Trophoblast cell (in vitro differentiated cells and primary cell): ENCODE results near the gene YAP1.

Experiments used
- DNase-seq, 2 donors: peaks; one replicate each; pipeline ENCODE4 v3.0.0-alpha.2; 2016
- H2AFZ ChIP-seq: 2 replicates; pipeline ENCODE4 v1.6.1; 2013; ENCODE audit warnings: low read length, moderate library complexity, mild to moderate bottlenecking; ENCODE audit not compliant: insufficient read depth, poor library complexity
- H2AK5ac ChIP-seq: 2 replicates; pipeline ENCODE4 v1.6.1; 2013; ENCODE audit warnings: mild to moderate bottlenecking, low read length
- H2BK120ac ChIP-seq: 2 replicates; pipeline ENCODE4 v1.6.1; 2013; ENCODE audit warnings: low read length, mild to moderate bottlenecking, moderate library complexity; ENCODE audit not compliant: insufficient read depth, poor library complexity
- H2BK12ac ChIP-seq: 2 replicates; pipeline ENCODE4 v1.6.1; 2013; ENCODE audit warnings: mild to moderate bottlenecking, low read length, moderate library complexity
- H2BK5ac ChIP-seq: 2 replicates; pipeline ENCODE4 v1.6.1; 2013; ENCODE audit warnings: low read length, low read depth, moderate library complexity, mild to moderate bottlenecking; ENCODE audit not compliant: poor library complexity
- H3K14ac ChIP-seq: 2 replicates; pipeline ENCODE4 v1.6.1; 2013; ENCODE audit warnings: mild to moderate bottlenecking, low read length
- H3K18ac ChIP-seq: 2 replicates; pipeline ENCODE4 v1.6.1; 2013; ENCODE audit warnings: mild to moderate bottlenecking, low read length
- H3K23ac ChIP-seq: 2 replicates; pipeline ENCODE4 v1.6.1; 2013; ENCODE audit warnings: low read length
- H3K27ac ChIP-seq: 2 replicates; pipeline ENCODE4 v1.5.1; 2013; ENCODE audit warnings: low read depth, mild to moderate bottlenecking, inconsistent platforms, low read length, moderate library complexity
- H3K27me3 ChIP-seq: 2 replicates; pipeline ENCODE4 v1.6.1; 2013; ENCODE audit warnings: inconsistent platforms, mild to moderate bottlenecking, low read length, moderate library complexity; ENCODE audit not compliant: insufficient read depth
- H3K36me3 ChIP-seq, 2 experiments: 1 replicate in 1 of 2; 2 replicates in 1 of 2; pipeline ENCODE4 v1.6.1; 2013; ENCODE audit warnings: low read length in 2 of 2, mild to moderate bottlenecking in 2 of 2, moderate library complexity in 1 of 2; ENCODE audit not compliant: insufficient read depth in 2 of 2, control insufficient read depth in 1 of 2
- H3K4ac ChIP-seq: 2 replicates; pipeline ENCODE4 v1.6.1; 2013; ENCODE audit warnings: low read depth, mild to moderate bottlenecking, low read length, moderate library complexity
- H3K4me1 ChIP-seq, 2 experiments: 1 replicate in 1 of 2; 2 replicates in 1 of 2; pipeline ENCODE4 v1.6.1; 2013; ENCODE audit warnings: low read length in 2 of 2, mild to moderate bottlenecking in 2 of 2, moderate library complexity in 1 of 2; ENCODE audit not compliant: insufficient read depth in 2 of 2, control insufficient read depth in 1 of 2
- H3K4me2 ChIP-seq: 2 replicates; pipeline ENCODE4 v1.6.1; 2013; ENCODE audit warnings: inconsistent platforms, mild to moderate bottlenecking, low read length, moderate library complexity
- H3K4me3 ChIP-seq: 2 replicates; pipeline ENCODE4 v1.5.1; 2013; ENCODE audit warnings: mild to moderate bottlenecking, low read depth, low read length, inconsistent platforms
- H3K79me1 ChIP-seq: one replicate; pipeline ENCODE4 v1.6.1; 2013; ENCODE audit warnings: low read length
- H3K79me2 ChIP-seq: 2 replicates; pipeline ENCODE4 v1.6.1; 2013; ENCODE audit warnings: low read length, mild to moderate bottlenecking; ENCODE audit not compliant: control insufficient read depth, insufficient read depth, poor library complexity
- H3K9ac ChIP-seq: 2 replicates; pipeline ENCODE4 v1.6.1; 2013; ENCODE audit warnings: mild to moderate bottlenecking, low read length
- H3K9me3 ChIP-seq: 2 replicates; pipeline ENCODE4 v1.6.1; 2013; ENCODE audit warnings: low read depth, mild to moderate bottlenecking, control low read depth, inconsistent platforms, low read length; ENCODE audit not compliant: insufficient read depth
- H4K12ac ChIP-seq: 2 replicates; pipeline ENCODE4 v1.6.1; 2013; ENCODE audit warnings: low read depth, mild to moderate bottlenecking, low read length, moderate library complexity
- H4K8ac ChIP-seq: 2 replicates; pipeline ENCODE4 v1.6.1; 2013; ENCODE audit warnings: low read depth, mild to moderate bottlenecking, low read length, moderate library complexity
- H4K91ac ChIP-seq: one replicate; pipeline ENCODE4 v1.6.1; 2013; ENCODE audit warnings: low read depth, mild to moderate bottlenecking, low read length, moderate library complexity
- WGBS: extraction: QIAGEN DNeasy Blood & Tissue Kit; methylation state at CpG from one replicate; pipeline ENCODE4 v1.1.7; 2013; ENCODE audit warnings: missing lambda C conversion rate; ENCODE audit not compliant: insufficient read length, insufficient coverage; ENCODE audit errors: extremely low coverage; 5-methylcytosine and 5-hydroxymethylcytosine counted together

Gene YAP1

GRCh38 chr11:102243399-102243884, 133.2 kb downstream of the YAP1 start:
- no peak overlapping the region for H2AFZ ChIP-seq
- no peak overlapping the region for H3K4ac ChIP-seq
- no peak overlapping the region for H4K8ac ChIP-seq
- H2BK12ac ChIP-seq: no peak overlapping the region
- no peaks in the 10 kb centered on the region for H3K27me3 ChIP-seq
- no peak for DNase-seq
- no peak overlapping the region for H2BK5ac ChIP-seq
- no peak overlapping the region for H2BK120ac ChIP-seq
- no peak overlapping the region for H3K23ac ChIP-seq
- H4K12ac ChIP-seq: no peak overlapping the region
- H3K36me3 ChIP-seq: no peaks in the 10 kb centered on the region
- H3K9ac ChIP-seq: no peak overlapping the region
- no peaks in the 10 kb centered on the region for H3K9me3 ChIP-seq
- peaks cover 5% of the 10 kb centered on the region in 2 experiments for H3K4me1 ChIP-seq
- no peak overlapping the region for H3K4me2 ChIP-seq
- H2AK5ac ChIP-seq: no peak overlapping the region
- no peaks in the 10 kb centered on the region for H3K79me1 ChIP-seq
- H4K91ac ChIP-seq: no peak overlapping the region
- H3K79me2 ChIP-seq: no peaks in the 10 kb centered on the region
- H3K18ac ChIP-seq: no peak overlapping the region
- no peak overlapping the region for H3K27ac ChIP-seq
- no CpG with 5 or more reads among the region's 2 CpGs for WGBS
- H3K4me3 ChIP-seq: no peak overlapping the region
- no peak overlapping the region for H3K14ac ChIP-seq

GRCh38 chr11:102244681-102245409, 134.6 kb downstream of the YAP1 start:
- no peak overlapping the region for H2BK120ac ChIP-seq
- no peak overlapping the region for H3K18ac ChIP-seq
- peak overlapping the region; percentile 35 for H2AK5ac ChIP-seq
- H3K36me3 ChIP-seq: no peaks in the 10 kb centered on the region
- H3K79me2 ChIP-seq: no peaks in the 10 kb centered on the region
- no peak overlapping the region for H4K12ac ChIP-seq
- H3K4me3 ChIP-seq: no peak overlapping the region
- no peak overlapping the region for H2BK5ac ChIP-seq
- no peak overlapping the region for H4K91ac ChIP-seq
- no peaks in the 10 kb centered on the region for H3K27me3 ChIP-seq
- H3K27ac ChIP-seq: peak overlapping the region; percentile 24
- H3K9me3 ChIP-seq: no peaks in the 10 kb centered on the region
- peak overlapping the region; percentile 36 for H2BK12ac ChIP-seq
- no peak overlapping the region for H3K9ac ChIP-seq
- no peak overlapping the region for H2AFZ ChIP-seq
- no peak overlapping the region for H3K4ac ChIP-seq
- H4K8ac ChIP-seq: peak overlapping the region; percentile 13
- H3K14ac ChIP-seq: no peak overlapping the region
- H3K4me1 ChIP-seq: peaks cover 5% of the 10 kb centered on the region in 2 experiments
- H3K79me1 ChIP-seq: no peaks in the 10 kb centered on the region
- no peak overlapping the region for H3K23ac ChIP-seq
- peak overlapping the region; percentile 6 for H3K4me2 ChIP-seq
- no CpG with 5 or more reads among the region's 5 CpGs for WGBS
- DNase-seq: peak; percentile 78 to 84

GRCh38 chr11:102251423-102251822, 141.2 kb downstream of the YAP1 start:
- Histone ChIP-seq H4K8ac (no peak overlapping the region), H2AK5ac (no peak overlapping the region), H3K9ac (no peak overlapping the region), H3K18ac (no peak overlapping the region), H3K27ac (no peak overlapping the region), H3K4me2 (no peak overlapping the region), H3K79me1 (peaks cover 8% of the 10 kb centered on the region), H2BK5ac (no peak overlapping the region), H4K91ac (no peak overlapping the region), H3K14ac (no peak overlapping the region), H3K9me3 (no peaks in the 10 kb centered on the region), H2AFZ (no peak overlapping the region), H3K4ac (no peak overlapping the region), H3K36me3 (no peaks in the 10 kb centered on the region), H2BK12ac (peak overlapping the region; percentile 25), H3K23ac (no peak overlapping the region), H3K4me3 (no peak overlapping the region), H2BK120ac (no peak overlapping the region), H3K79me2 (no peaks in the 10 kb centered on the region), H3K4me1 (peaks cover 5 to 10% of the 10 kb centered on the region in 2 experiments), H3K27me3 (no peaks in the 10 kb centered on the region), H4K12ac (no peak overlapping the region)
- DNase-seq: no peak
- WGBS: no CpG with 5 or more reads among the region's 2 CpGs

- Histone ChIP-seq H3K4me2 (no peak overlapping the region), H3K79me2 (no peaks in the 10 kb centered on the region), H3K9ac (no peak overlapping the region), H4K91ac (no peak overlapping the region), H3K36me3 (no peaks in the 10 kb centered on the region), H2AFZ (no peak overlapping the region), H2AK5ac (no peak overlapping the region), H3K18ac (no peak overlapping the region), H3K4me3 (no peak overlapping the region), H3K27ac (no peak overlapping the region), H3K4me1 (peaks cover 5 to 13% of the 10 kb centered on the region in 2 experiments), H2BK12ac (no peak overlapping the region), H2BK5ac (no peak overlapping the region), H3K4ac (no peak overlapping the region), H3K14ac (no peak overlapping the region), H4K8ac (no peak overlapping the region), H4K12ac (no peak overlapping the region), H3K9me3 (no peaks in the 10 kb centered on the region), H3K23ac (no peak overlapping the region), H2BK120ac (no peak overlapping the region), H3K27me3 (no peaks in the 10 kb centered on the region), H3K79me1 (peaks cover 10% of the 10 kb centered on the region)
- DNase-seq: no peak
- WGBS: no CpG with 5 or more reads among the region's 6 CpGs
These were observed 142.2 kb downstream of the YAP1 start for GRCh38 chr11:102252339-102252891.
